GM18951 (cell line): Measurements from ENCODE around the gene UBR2.
"Not testable (repeated sequence)": the region's sequence is repeated elsewhere in the genome, so short reads cannot be mapped to it uniquely, and the experiment has no call there.

ENCODE experiments used
- POLR2A ChIP-seq: IDR thresholded peaks from 4 replicates; pipeline ENCODE4 v1.6.1; 2011; ENCODE audit warnings: mild to moderate bottlenecking; ENCODE audit not compliant: insufficient read length, insufficient read depth; ENCODE audit errors: extremely low read depth
- in situ Hi-C: fragments of 300-500 bp; cut with MboI; formaldehyde crosslinking; loops from one replicate; pipeline ENCODE4 v1.12.0; 2022; ENCODE audit warnings: low sequenced_read_pairs, mixed read lengths, inconsistent platforms; ENCODE audit not compliant: unreplicated experiment

The UBR2 gene

DNA sequence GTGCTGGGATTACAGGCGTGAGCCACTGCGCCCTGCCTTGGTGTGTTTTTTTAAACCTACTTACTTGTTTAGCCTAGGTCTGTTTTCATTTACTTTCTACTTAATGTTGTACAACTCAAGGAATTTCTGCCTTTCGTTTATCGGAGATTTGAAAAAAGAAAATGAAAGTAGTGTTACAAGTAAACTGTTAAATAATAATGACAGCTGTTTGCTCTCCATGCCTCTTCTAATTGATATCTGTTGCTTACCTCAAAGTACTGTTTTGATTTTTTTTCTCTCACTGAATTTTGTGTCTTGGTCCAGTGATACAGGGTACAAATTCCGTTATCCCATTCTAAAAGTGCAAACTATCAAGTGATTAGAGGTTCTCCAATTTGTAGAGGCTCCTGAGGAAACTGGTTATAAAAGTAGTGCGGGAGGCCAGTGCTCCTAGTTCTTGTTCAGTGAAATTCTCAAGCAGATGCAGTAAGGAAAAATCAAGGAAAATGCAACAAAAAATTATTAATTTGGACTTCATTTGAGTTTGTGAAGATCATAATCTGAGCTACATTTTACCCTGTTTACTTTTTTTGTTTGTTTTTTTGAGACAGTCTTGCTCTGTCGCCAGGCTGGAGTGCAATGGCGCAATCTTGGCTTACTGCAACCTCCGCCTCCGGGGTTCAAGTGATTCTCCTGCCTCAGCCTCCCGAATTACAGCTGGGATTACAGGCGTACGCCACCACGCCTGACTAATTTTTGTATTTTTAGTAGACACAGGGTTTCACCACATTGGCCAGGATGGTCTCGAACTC, 2.2 kb downstream of the UBR2 start:
- no peak for TF ChIP-seq POLR2A
- in situ Hi-C loops = no loop called here

DNA sequence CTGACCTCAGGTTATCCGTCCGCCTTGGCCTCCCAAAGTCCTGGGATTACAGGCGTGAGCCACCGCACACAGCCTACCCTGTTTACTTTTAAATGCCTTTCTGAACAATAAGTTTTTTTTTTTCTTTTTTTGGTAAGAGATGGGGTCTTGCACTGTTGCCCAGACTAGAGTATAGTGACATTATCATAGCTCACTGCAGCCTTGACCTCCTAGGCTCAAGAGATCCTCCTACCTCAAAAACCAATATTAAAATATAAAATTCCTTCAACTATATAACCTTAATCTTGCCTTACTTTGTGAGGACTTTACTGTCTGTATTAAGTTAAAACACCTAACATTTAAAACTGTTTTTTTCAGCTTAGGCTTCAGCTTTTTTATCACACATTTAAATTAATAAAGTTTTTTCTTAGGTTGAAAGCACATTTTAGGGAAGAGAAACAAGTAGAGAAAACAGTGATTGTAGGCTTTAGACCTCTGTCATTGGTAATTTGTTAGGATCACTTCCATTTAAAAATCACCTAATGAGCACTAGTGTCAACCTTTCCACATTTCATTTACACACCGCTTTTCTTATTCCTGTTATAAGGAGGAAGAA, 2.9 kb downstream of the UBR2 start:
- no peak for TF ChIP-seq POLR2A
- in situ Hi-C loops = no loop called here

DNA sequence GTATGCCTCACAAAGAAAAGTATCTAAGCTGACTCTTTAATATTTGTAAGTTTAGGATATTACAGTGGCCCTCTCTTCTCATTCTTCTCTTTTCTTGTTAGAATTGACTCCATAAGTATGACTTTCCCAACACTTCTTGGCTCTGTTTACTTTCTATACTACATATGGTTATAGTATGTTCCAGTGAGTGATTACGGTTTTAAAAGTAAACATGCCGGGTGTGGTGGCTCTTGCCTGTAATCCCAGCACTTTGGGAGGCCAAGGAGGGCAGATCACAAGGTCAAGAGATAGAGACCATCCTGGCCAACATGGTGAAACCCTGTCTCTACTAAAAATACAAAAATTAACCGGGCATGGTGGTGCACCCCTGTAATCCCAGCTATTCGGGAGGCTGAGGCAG, 3.4 kb downstream of the UBR2 start:
- in situ Hi-C loops = not testable (repeated sequence)

DNA sequence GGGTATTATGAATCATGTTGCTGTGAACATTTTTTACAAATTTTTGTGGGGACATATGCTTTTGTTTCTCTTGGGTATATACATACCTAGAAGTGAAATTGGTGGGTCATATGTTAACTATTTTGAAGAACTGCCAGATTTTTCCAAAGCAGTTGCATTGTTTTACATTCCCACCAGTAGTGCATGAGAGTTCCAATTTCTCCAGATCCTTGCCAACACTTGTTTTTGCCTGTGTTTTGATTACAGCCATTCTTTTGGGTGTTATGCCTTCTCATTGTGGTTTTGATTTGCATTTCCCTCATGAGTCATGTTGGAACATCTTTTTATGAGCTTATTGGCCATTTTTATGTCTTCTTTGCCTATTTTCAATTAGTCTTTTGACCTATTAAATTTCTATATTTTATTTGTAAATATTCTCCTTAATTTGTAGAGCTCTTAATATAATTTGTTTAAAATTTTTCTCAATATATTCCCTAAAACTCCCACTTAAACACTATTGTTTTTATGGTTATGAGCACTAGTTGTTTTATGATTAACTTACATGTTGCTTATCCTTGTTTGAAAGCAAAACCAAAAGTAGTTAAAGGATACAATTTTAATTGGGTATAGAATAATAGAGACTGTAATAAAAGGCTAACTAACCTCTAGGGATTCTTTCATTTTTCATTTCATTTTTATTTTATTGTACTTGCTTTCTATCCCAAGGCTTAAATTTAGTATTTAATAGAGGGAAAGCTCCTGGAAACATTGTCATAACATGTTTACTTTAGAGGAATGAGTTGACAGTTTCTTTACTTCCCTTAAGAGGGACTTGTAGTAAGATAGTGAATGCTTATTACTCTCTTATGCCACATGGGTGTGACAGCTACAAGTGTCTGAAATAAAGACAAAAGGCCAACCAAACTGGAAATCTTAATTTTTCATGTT, 5.5 kb downstream of the UBR2 start:
- no peak for TF ChIP-seq POLR2A
- in situ Hi-C loops = no loop called here

DNA sequence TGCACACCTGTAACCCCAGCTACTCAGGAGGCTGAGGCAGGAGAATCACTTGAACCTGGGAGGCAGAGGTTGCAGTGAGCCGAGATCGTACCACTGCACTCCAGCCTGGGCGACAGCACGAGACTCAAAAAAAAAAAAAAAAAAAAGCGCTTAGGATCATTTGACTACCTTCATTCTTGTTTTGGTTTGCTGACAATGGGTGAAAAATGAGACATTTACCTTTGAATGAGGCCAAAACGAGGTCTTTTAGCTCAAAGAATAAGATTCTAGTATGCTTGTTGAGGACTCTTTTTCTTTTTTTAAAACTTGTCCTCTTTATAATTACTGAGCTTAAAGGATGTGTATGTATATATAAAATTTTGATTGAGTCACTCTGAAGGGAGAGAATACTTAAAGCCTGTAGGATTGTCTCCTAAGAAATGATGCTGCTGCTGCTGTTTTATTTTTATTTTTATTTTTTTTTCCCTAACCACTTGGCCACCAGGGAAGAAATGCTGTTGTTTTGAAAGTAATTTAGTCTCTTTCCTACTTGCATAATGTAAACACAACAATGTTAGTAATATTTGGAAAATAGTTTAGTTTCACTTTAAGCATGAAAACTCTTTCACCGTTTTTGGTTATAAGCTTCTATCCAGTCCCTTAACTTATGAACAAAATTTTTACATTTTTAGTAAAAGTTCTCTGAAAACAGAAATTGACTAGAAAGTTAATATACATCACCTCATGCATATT, 7.9 kb downstream of the UBR2 start:
- no peak for TF ChIP-seq POLR2A
- in situ Hi-C loops = no loop called here

DNA sequence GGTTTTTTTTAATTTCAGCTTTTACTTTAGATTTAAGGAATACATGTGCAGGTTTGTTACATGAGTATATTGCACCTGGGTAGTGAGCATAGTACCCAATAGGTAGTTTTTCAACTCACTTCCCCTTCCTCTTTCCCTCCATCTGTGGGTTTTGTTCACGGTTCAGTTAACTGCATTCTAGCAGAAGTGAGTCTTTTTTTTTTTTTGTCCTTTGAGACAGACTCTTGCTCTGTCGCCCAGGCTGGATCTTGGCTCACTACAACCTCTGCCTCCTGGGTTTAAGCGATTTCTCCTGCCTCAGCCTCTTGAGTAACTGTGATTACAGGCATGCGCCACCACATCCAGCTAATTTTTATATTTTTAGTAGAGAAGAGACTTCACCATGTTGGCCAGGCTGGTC, 8.7 kb downstream of the UBR2 start:
- in situ Hi-C loops = no loop called here
- TF ChIP-seq POLR2A = no peak

DNA sequence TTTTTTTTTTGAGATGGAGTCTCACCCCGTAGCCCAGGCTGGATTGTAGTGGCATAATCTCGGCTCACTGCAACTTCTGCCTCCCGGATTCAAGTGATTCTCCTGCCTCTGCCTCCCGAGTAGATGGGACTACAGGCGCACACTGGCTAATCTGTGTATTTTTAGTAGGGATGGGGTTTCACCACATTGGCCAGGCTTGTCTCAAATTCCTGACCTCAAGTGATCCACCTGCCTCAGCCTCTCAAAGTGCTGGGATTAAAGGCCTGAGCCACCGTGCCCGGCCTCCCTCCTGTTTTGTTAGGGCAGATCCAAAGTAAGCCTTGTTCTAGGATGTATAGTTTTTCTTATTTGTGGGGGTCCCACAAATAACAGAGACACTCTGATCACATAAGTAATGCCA, 12.7 kb downstream of the UBR2 start:
- in situ Hi-C loops = not testable (repeated sequence)

DNA sequence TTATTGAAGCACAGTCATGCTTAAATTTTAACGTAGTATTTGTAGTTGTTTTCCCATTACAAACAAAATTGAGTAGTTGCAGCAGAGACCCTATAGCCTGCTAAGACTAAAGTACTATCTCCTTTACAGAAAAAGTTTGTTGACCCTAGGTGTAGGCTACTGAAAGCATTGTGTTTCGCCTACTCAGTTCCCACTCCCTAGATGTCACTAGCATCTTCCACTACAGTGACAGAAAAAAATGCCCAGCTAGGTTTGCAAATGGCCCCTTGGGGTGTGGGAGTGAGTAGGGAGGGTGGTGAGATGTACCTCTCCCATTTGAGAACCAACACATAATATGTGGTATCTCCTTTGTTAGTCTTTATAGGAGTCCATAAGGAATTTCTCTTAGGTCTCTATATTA, 34.5 kb downstream of the UBR2 start:
- in situ Hi-C loops = no loop called here
- no peak for TF ChIP-seq POLR2A

DNA sequence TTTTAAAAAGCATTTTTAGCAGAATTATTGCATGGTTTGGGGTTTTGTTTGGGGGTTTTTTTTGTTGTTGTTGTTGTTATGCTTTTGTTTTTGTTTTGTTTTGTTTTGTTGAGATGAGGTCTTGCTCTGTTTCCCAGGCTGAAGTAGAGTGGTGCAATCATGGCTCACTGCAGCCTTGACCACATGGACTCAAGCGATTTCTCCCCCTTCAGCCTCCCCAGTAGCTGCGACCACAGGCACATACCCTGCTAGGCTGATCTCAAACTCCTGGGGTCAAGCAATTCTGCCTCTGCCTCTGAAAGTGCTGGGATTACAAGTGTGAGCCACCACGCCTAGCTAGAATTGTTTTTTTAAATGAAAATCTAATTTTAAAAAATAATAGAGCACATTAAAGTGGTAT, 35.7 kb downstream of the UBR2 start:
- in situ Hi-C loops = no loop called here
- no peak for TF ChIP-seq POLR2A

DNA sequence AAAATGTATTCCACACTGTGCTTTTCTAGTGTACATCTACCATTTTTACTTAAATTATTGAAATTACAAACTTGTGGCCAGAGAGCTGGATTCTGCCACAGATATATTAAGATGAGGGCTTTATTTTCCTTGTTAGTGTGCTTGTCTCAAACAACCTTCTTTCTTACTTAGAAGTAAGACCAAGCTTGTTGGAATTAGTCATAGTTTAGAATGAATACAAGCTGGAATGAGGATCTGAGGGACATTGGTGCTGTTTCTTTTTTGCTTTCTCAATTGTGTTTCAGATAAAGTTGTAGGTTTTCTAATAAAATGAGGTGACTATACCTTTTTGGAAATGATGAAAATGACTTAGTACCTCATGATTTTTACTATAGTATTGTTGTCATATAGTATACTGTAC, 40.3 kb downstream of the UBR2 start:
- in situ Hi-C loops = no loop called here
- TF ChIP-seq POLR2A = no peak

DNA sequence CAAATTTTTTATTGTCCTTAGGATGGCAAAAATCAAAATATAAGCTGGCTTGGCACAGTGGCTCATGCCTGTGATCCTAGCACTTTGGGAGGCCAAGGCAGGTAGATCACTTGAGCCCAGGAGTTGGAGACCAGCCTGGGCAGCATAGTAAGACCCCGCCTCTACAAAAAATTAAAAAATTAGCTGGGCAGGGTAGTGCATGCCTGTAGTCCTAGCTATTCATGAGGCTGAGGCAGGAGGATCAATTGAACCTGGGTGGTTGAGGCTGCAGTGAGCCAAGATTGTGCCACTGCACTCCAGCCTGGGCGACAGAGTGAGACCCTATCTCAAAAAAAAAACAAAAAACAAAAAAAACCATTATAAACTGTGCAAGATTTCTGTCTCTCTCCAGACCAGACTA, 40.9 kb downstream of the UBR2 start:
- in situ Hi-C loops = not testable (repeated sequence)

DNA sequence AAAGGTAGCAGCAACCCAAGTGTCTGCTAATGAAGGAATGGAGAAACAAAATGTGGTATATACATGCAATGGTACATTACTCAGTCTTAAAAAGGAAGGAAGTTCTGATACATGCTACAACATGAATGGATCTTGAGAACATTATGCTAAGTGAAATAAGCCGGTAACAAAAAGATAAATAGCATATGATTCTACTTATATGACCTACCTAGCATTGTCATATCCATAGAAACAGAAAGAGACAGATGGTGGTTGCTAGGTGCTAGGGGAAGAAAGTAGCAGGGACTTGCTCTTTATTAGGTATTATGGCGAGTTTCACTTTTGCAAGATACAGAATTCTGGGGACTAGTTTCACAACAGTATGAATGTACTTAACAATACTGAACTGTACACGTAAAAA, 46.6 kb downstream of the UBR2 start:
- TF ChIP-seq POLR2A = no peak
- in situ Hi-C loops = no loop called here

DNA sequence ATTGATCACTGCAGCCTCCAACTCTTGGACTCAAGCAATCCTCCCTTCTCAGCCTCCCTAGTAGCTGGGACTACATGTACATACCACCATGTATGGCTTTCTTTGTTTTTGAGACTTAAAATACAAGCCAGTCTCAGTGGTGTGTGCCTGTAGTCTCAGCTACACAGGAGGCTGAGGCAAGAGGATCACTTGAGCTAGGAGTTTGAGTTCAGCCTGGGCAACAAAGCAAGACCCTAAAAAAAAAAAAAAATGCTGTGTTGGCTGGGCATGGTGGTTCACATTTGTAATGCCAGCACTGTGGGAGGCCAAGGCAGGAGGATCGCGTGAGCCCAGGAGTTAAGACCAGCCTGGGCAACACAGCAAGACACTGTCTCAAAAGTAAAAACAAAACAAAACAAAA, 51.7 kb downstream of the UBR2 start:
- TF ChIP-seq POLR2A = no peak
- in situ Hi-C loops = no loop called here
